MCF 10A (cell line): Measurements from ENCODE around the gene ZIK1. TPM values are rescaled to one million over a fixed set of nuclear protein-coding genes. Genes with fewer than 3 reads are reported as not detected.

Experiments
- BruUV-seq: library from RNA; stranded (reverse); fragments of 400-500 nt; replicated peaks from 2 replicates; lab custom pipeline; 2021; lab: Mats Ljungman, UMichigan
- CTCF ChIA-PET: fragments of 300-600 bp; sonication (Branson Sonifier 250); formaldehyde crosslinking; extraction: SDS; loops from one replicate; lab custom pipeline; 2021; ENCODE audit warnings: antibody characterized with exemption, inconsistent platforms; lab: Yijun Ruan, JAX
- POLR2A ChIA-PET: fragments of 300-600, 350-650 bp; sonication (Branson Sonifier 250); formaldehyde crosslinking; extraction: SDS; loops from one replicate; lab custom pipeline; 2020; ENCODE audit warnings: antibody characterized with exemption, inconsistent platforms; lab: Yijun Ruan, JAX
- DNase-seq: peaks from one replicate; pipeline ENCODE4 v3.0.0-alpha.2; 2018; ENCODE audit not compliant: unreplicated experiment
- H3K27ac Mint-ChIP-seq: one replicate; pipeline ENCODE4 v1.8.0; 2022; ENCODE audit warnings: mild to moderate bottlenecking, low read depth, mixed read lengths; ENCODE audit not compliant: unreplicated experiment
- H3K27me3 Mint-ChIP-seq: one replicate; pipeline ENCODE4 v1.8.0; 2022; ENCODE audit warnings: mixed read lengths; ENCODE audit not compliant: insufficient read depth, unreplicated experiment
- H3K36me3 Mint-ChIP-seq: one replicate; pipeline ENCODE4 v1.8.0; 2022; ENCODE audit warnings: mild to moderate bottlenecking, moderate library complexity, mixed read lengths; ENCODE audit not compliant: insufficient read depth, unreplicated experiment
- H3K4me1 Mint-ChIP-seq: one replicate; pipeline ENCODE4 v1.8.0; 2022; ENCODE audit warnings: mixed read lengths; ENCODE audit not compliant: insufficient read depth, unreplicated experiment
- H3K4me3 Mint-ChIP-seq: one replicate; pipeline ENCODE4 v1.8.0; 2022; ENCODE audit warnings: mild to moderate bottlenecking, moderate library complexity, mixed read lengths; ENCODE audit not compliant: unreplicated experiment
- H3K9me3 Mint-ChIP-seq: one replicate; pipeline ENCODE4 v1.8.0; 2022; ENCODE audit warnings: mixed read lengths; ENCODE audit not compliant: unreplicated experiment
- intact Hi-C: fragments of 100-400 bp; cut with micrococcal nuclease; formaldehyde crosslinking; loops from 2 replicates; pipeline ENCODE4 v1.14.1; 2022
- total RNA-seq: library from RNA; stranded (reverse); gene quantifications from 2 replicates; pipeline ENCODE4 v1.2.3, GENCODE V29; 2022
- TF ChIP-seq, protein P1 (sequence below): fragments of 200-600 bp; IDR thresholded peaks from one replicate; pipeline ENCODE4 v1.8.0; 2022; ENCODE audit warnings: antibody characterized with exemption, mild to moderate bottlenecking; ENCODE audit not compliant: unreplicated experiment

ZIK1 gene
- total RNA-seq, 1 experiment from 2014 or later, result not detected

DNA sequence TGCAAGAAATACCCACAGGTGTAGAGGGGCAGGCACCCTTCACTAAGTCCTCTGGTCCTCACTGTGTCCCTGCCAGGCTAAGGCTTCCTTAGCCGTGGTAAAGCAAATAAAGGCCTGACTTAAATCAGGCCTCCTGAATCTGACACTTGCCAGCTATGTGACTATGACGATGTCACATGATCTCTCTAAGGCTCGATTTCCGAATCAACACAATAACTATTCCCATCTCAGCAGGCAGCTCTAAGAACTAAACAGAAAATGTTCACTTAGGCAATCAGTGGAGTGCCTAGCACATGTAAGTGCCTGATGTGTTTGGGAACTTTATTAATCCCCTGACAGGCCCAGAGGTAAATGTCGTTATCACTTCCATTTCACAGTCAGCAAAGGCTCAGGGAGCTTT lies 26.3 kb upstream of the ZIK1 start:
- no peaks in the 10 kb centered on the region for H3K27me3 Mint-ChIP-seq
- H3K27ac Mint-ChIP-seq, result no peak overlapping the region
- DNase-seq, result no peak
- H3K4me1 Mint-ChIP-seq, result peaks cover 20% of the 10 kb centered on the region
- POLR2A ChIA-PET, result interaction anchor here (0.7 to 0.8 kb wide), 2 partner anchors 10 to 124 kb away, joined by 3 read pairs; partner anchors contain the start of gene ZNF551
- TF ChIP-seq, protein P1, sequence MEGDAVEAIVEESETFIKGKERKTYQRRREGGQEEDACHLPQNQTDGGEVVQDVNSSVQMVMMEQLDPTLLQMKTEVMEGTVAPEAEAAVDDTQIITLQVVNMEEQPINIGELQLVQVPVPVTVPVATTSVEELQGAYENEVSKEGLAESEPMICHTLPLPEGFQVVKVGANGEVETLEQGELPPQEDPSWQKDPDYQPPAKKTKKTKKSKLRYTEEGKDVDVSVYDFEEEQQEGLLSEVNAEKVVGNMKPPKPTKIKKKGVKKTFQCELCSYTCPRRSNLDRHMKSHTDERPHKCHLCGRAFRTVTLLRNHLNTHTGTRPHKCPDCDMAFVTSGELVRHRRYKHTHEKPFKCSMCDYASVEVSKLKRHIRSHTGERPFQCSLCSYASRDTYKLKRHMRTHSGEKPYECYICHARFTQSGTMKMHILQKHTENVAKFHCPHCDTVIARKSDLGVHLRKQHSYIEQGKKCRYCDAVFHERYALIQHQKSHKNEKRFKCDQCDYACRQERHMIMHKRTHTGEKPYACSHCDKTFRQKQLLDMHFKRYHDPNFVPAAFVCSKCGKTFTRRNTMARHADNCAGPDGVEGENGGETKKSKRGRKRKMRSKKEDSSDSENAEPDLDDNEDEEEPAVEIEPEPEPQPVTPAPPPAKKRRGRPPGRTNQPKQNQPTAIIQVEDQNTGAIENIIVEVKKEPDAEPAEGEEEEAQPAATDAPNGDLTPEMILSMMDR, result no peak
- CTCF ChIA-PET, result interaction anchor here (0.7 kb wide), 1 partner anchor 61 kb away, joined by 3 read pairs; no protein-coding TSS in a partner anchor
- intact Hi-C loops, result no loop called here
- peaks cover 26% of the 10 kb centered on the region for H3K9me3 Mint-ChIP-seq
- H3K36me3 Mint-ChIP-seq, result peaks cover 52% of the 10 kb centered on the region
- H3K4me3 Mint-ChIP-seq, result peak overlapping the region; percentile 92
- no TSS peak for BruUV-seq

DNA sequence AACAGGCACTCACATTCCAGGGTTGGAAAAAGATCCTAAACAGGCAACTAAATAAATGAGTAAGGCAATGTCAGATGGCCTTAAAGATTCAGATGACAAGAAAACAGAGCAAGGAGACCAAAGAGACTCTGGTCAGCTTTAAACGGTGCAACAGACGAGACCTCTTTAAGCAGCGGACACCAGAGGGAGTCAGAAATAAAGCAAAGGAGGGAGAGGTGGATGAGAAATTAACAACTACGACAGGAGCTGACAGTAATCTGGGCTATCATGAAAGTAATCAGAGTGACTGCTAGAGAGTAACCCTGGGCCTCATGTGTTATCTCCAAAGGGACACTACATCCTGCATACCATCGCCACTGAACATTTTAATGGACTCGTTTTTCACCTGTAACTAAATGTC lies 25.4 kb upstream of the ZIK1 start:
- peaks cover 20% of the 10 kb centered on the region for H3K4me1 Mint-ChIP-seq
- BruUV-seq, result no TSS peak
- peak overlapping the region; percentile 93 for H3K27ac Mint-ChIP-seq
- ChIA-PET CTCF (interaction anchor here (0.6 to 0.9 kb wide), 2 partner anchors 153 to 154 kb away, joined by 4 to 5 read pairs; no protein-coding TSS in a partner anchor), POLR2A (interaction anchor here (0.6 to 1.3 kb wide), 7 partner anchors 19 to 261 kb away, joined by 3 to 4 read pairs (median 3); partner anchors contain the start of genes ZNF134 and ZNF551)
- peaks cover 44% of the 10 kb centered on the region for H3K36me3 Mint-ChIP-seq
- intact Hi-C loops, result no loop called here
- TF ChIP-seq, protein P1, result no peak
- DNase-seq, result no peak
- peak overlapping the region; percentile 92 for H3K4me3 Mint-ChIP-seq
- H3K9me3 Mint-ChIP-seq, result peaks cover 26% of the 10 kb centered on the region
- no peaks in the 10 kb centered on the region for H3K27me3 Mint-ChIP-seq

DNA sequence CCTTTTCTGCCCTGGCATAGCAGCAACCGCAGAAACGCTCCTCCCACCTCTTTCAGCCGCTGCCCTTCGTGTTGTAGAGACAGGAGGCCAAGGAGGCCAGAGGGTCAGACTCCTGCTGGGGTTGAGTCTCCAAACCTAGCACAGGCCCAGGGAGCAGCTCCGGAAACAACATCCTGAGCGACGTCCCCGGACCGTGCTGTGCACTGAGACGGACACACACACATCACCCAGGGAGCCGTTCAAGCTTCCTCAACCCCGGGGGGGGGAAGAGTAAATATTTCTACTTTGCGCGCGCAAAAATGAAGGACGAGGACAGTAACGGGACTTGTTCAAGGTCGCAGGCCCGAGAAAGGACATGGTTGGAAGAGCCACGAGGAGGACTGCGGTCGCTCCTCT lies 24.9 kb upstream of the ZIK1 start:
- ChIA-PET POLR2A (interaction anchor here (0.5 to 1.3 kb wide), 6 partner anchors 19 to 261 kb away, joined by 3 to 4 read pairs (median 3); partner anchors contain the start of gene ZNF134), CTCF (interaction anchor here (0.9 kb wide), 1 partner anchor 153 kb away, joined by 5 read pairs; no protein-coding TSS in a partner anchor)
- Mint-ChIP-seq H3K4me3 (peak overlapping the region; percentile 92), H3K9me3 (peaks cover 29% of the 10 kb centered on the region), H3K4me1 (peaks cover 20% of the 10 kb centered on the region), H3K27me3 (no peaks in the 10 kb centered on the region), H3K27ac (peak overlapping the region; percentile 93), H3K36me3 (peaks cover 39% of the 10 kb centered on the region)
- TF ChIP-seq, protein P1, result no peak
- no TSS peak for BruUV-seq
- intact Hi-C loops, result no loop called here
- DNase-seq, result peak; percentile 42

DNA sequence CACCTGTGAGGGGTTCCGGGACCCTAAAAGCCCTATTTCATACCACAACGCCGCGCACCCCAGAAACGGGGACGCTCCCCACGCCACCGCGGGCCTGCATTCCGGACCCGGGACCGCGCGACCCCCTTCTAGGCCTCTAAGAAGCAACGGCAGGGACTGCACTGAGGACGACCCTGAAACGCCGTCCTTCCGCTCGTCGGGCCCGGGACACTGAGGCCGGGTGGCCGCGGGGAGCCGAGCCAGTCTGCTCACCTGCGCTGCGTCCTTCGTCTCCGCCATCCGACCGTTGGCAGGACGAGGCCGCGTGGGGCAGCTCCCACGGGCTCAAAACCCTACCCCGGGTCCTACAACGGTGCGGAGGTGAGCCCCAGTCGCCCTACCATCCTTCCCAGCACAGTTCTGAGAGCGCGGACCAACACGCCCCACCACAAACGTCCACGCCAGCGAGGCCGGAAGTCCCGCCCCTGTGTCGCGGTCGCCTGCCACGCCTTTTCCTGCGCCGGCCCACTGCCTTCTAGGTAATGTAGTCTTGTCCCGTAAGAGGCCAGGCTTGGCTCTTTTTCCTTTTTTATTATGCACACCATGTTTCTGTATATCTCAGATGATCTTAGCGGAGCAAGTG lies 24.4 kb upstream of the ZIK1 start, which contains the start of gene ZNF550:
TSS of gene ZNF550 (minus strand) at position 460 of the 622 bp plus-strand sequence. CDS start at position 279, 181 bp downstream.
- peak within 1 kb of the TSS; percentile 93 for H3K27ac Mint-ChIP-seq
- intact Hi-C loops, result no loop called here
- H3K4me3 Mint-ChIP-seq, result peak within 1 kb of the TSS; percentile 92
- TF ChIP-seq, protein P1, result no peak
- CTCF ChIA-PET, result interaction anchor here (0.9 kb wide), 1 partner anchor 154 kb away, joined by 5 read pairs; no protein-coding TSS in a partner anchor
- TSS peak; percentile 66 for BruUV-seq
- H3K36me3 Mint-ChIP-seq, result peaks cover 34% of the 10 kb centered on the region
- POLR2A ChIA-PET, result interaction anchor here (0.5 to 1.3 kb wide), 5 partner anchors 40 to 624 kb away, joined by 3 to 4 read pairs (median 3); partner anchors contain the start of genes ZNF134 and ZNF274
- H3K9me3 Mint-ChIP-seq, result peaks cover 29% of the 10 kb centered on the region
- peak; percentile 89 for DNase-seq
- H3K4me1 Mint-ChIP-seq, result peaks cover 20% of the 10 kb centered on the region
- H3K27me3 Mint-ChIP-seq, result no peaks in the 10 kb centered on the region
